Pancreas (tissue), 10 donors: ENCODE results near the gene ANTXR1. TPM values are rescaled to one million over a fixed set of nuclear protein-coding genes. Genes with fewer than 3 reads are reported as not detected.
A peak's percentile ranks its signal among the peaks of the same experiment; 100 is the strongest.

Source experiments
- ATAC-seq, 4 donors: fragments of 200-7000 bp; cut with Tn5 transposase; one replicate each; pipeline versions ENCODE4 v1.8.0 to v1.9.1; 2020; ENCODE audit warnings: mild to moderate bottlenecking in 4 of 4, moderate library complexity in 4 of 4
- DNase-seq, 6 donors: peaks; one replicate each; pipeline ENCODE4 v3.0.0-alpha.2; 2020
- FAIRE-seq: peaks from 2 replicates; lab custom pipeline; 2012; peaks lifted over from hg19 to GRCh38; lab: Jason Lieb, UNC
- H3K27ac ChIP-seq, 4 donors: fragments of 200-600 bp; sonication (generic); 1 replicate in 3 of 4; 2 replicates in 1 of 4; pipeline versions ENCODE4 v1.5.0 to v1.8.0; 2020
- H3K27me3 ChIP-seq, 4 donors: fragments of 200-600 bp; one replicate each; pipeline ENCODE4 v1.8.0; 2021
- H3K36me3 ChIP-seq, 3 donors: fragments of 200-600 bp; sonication (generic) in 1 of 3; one replicate each; pipeline versions ENCODE4 v1.5.0 to v1.8.0; 2020 to 2021
- H3K4me1 ChIP-seq, 3 donors: fragments of 200-600 bp; one replicate each; pipeline ENCODE4 v1.8.0; 2021
- H3K4me3 ChIP-seq, 4 donors: fragments of 200-600 bp; sonication (generic) in 2 of 4; one replicate each; pipeline versions ENCODE4 v1.5.0 to v1.8.0; 2020 to 2021
- H3K9me3 ChIP-seq, 4 donors: fragments of 200-600 bp; one replicate each; pipeline ENCODE4 v1.8.0; 2021
- CTCF ChIP-seq, 4 donors: fragments of 200-600 bp; sonication (generic) in 3 of 4; IDR thresholded peaks; one replicate each; pipeline versions ENCODE4 v1.5.0 to v1.8.0; 2021; ENCODE audit warnings: antibody characterized with exemption in 4 of 4
- WGBS, 2 donors: extraction: QIAGEN DNeasy Blood & Tissue Kit; methylation state at CpG; one replicate each; pipeline ENCODE4 v1.1.7; 2013; 5-methylcytosine and 5-hydroxymethylcytosine counted together
- intact Hi-C, 3 donors: fragments of 100-400 bp; cut with DNase I; formaldehyde crosslinking; loops; one replicate each; pipeline versions ENCODE4 v1.11.1 to v1.14.2; 2022
- polyA plus RNA-seq, 2 donors: library from polyadenylated mRNA; stranded (reverse); fragments of 200-250 nt; gene quantifications; one replicate each; pipeline ENCODE4 v1.2.3, GENCODE V29; 2013
- total RNA-seq, 6 donors: library from RNA; stranded (reverse); fragmentation: NEBNext Ultra II Directional in 4 of 6; extraction: Animal tissue kit (Norgen Biotek cat#: 25700) in 4 of 6; gene quantifications; one replicate each; pipeline versions ENCODE4 v1.2.1 to v1.2.4, GENCODE V29; 2021 to 2023
- donor health status: healthy with polysubstance abuse.
- donor health status: DM: no; HTN: no; CAD: no; lungs with moderate emphysema.
- donor health status: DM: no; HTN: no; CAD: no.
- donor health status: control.
- donor health status: control.
- donor health status: Bipolar disorder and iron deficiency.
- donor health status: DM: yes; HTN: yes; CAD: no.
- donor health status: DM: no; HTN: no; CAD: no.
- donor health status: DM: no; HTN: no; CAD: no.
- donor health status: DM: yes; HTN: yes; CAD: no.

ANTXR1 gene
- total and polyA plus RNA-seq, 8 donors: 1.7 to 23.4 (median 2.5) TPM

- no peak overlapping the region for H3K4me3 ChIP-seq
- FAIRE-seq (no peak), DNase-seq (no peak), ATAC-seq (peak in 2 of 4 donors; percentile 80)
- WGBS, 2 donors: 66 to 76% methylated on average over 6 of the region's 6 CpGs
- H3K27ac ChIP-seq: peak overlapping the region in 2 of 4 donors; percentile 21 to 22
- no peak for TF ChIP-seq CTCF (IDR thresholded peaks at IDR 0.05)
- intact Hi-C loops: no loop called here
- H3K9me3 ChIP-seq: no peaks in the 10 kb centered on the region
- no peaks in the 10 kb centered on the region for H3K4me1 ChIP-seq
- H3K27me3 ChIP-seq: no peaks in the 10 kb centered on the region
- H3K36me3 ChIP-seq: no peaks in the 10 kb centered on the region
Observed at GRCh38 chr2:69163109-69163508, 150.1 kb downstream of the ANTXR1 start.

- Histone ChIP-seq H3K9me3 (no peaks in the 10 kb centered on the region), H3K4me3 (no peak overlapping the region), H3K27me3 (no peaks in the 10 kb centered on the region), H3K27ac (peak overlapping the region in 2 of 4 donors; percentile 21 to 22), H3K36me3 (no peaks in the 10 kb centered on the region), H3K4me1 (no peaks in the 10 kb centered on the region)
- no peak for FAIRE-seq
- 81 to 83% methylated on average over 7 of the region's 7 CpGs for WGBS, 2 donors
- ATAC-seq: no peak
- TF ChIP-seq CTCF (IDR thresholded peaks at IDR 0.05): no peak
- DNase-seq: no peak
- intact Hi-C loops: no loop called here
Observed at GRCh38 chr2:69163556-69163955, 150.6 kb downstream of the ANTXR1 start.

GRCh38 chr2:69164061-69164778 is 151.2 kb downstream of the ANTXR1 start:
- intact Hi-C loops: no loop called here
- DNase-seq (no peak), ATAC-seq (no peak), FAIRE-seq (no peak)
- no peaks in the 10 kb centered on the region for H3K4me1 ChIP-seq
- H3K9me3 ChIP-seq: no peaks in the 10 kb centered on the region
- no peaks in the 10 kb centered on the region for H3K36me3 ChIP-seq
- no peak overlapping the region for H3K4me3 ChIP-seq
- H3K27me3 ChIP-seq: no peaks in the 10 kb centered on the region
- peak overlapping the region in 2 of 4 donors; percentile 2 to 21 for H3K27ac ChIP-seq
- TF ChIP-seq CTCF (IDR thresholded peaks at IDR 0.05): no peak
- WGBS, 2 donors: 82 to 87% methylated on average over 8 of the region's 8 CpGs

- FAIRE-seq: no peak
- no peak for TF ChIP-seq CTCF (IDR thresholded peaks at IDR 0.05)
- 67 to 74% methylated on average over 10 of the region's 10 CpGs for WGBS, 2 donors
- Histone ChIP-seq H3K36me3 (no peaks in the 10 kb centered on the region), H3K27ac (no peak overlapping the region), H3K4me3 (no peak overlapping the region), H3K27me3 (no peaks in the 10 kb centered on the region), H3K4me1 (no peaks in the 10 kb centered on the region), H3K9me3 (no peaks in the 10 kb centered on the region)
- intact Hi-C loops: no loop called here
- no peak for DNase-seq
- no peak for ATAC-seq
Observed at GRCh38 chr2:69165091-69165880, 152.3 kb downstream of the ANTXR1 start.

- DNase-seq (no peak), FAIRE-seq (no peak), ATAC-seq (no peak)
- H3K27me3 ChIP-seq: no peaks in the 10 kb centered on the region
- H3K36me3 ChIP-seq: no peaks in the 10 kb centered on the region
- intact Hi-C loops: no loop called here
- H3K4me1 ChIP-seq: no peaks in the 10 kb centered on the region
- no peak for TF ChIP-seq CTCF (IDR thresholded peaks at IDR 0.05)
- 65 to 81% methylated on average over 2 of the region's 2 CpGs for WGBS, 2 donors
- no peak overlapping the region for H3K4me3 ChIP-seq
- H3K27ac ChIP-seq: no peak overlapping the region
- no peaks in the 10 kb centered on the region for H3K9me3 ChIP-seq
Observed at GRCh38 chr2:69166465-69166811, 153.5 kb downstream of the ANTXR1 start.
